Measurements from ENCODE around the gene FAM216B. TPM values are rescaled to one million over a fixed set of nuclear protein-coding genes. Genes with fewer than 3 reads are reported as not detected.
"Not testable (repeated sequence)": the region's sequence is repeated elsewhere in the genome, so short reads cannot be mapped to it uniquely, and the experiment has no call there.

Gene FAM216B
- total RNA-seq, 1 donor from 2014 or later, result not detected

DNA sequence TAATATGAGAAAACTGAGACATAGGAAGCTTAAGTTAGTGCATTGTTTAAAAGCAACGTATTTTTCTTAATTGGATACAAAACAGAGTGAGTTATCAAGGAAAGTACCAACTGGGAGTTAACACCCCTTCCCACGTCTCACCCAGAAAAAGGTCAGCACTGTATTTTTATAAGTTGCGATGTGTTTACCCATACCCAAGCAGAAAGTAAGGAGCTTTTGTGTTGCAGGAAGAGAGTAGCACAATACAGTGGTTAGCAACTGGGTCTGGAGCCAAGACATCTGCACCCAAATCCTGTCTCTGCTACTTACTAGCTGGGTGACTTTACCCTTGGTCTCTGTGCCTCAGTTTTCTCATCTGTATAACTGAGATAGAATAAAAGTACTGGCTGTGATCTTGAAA lies 34.3 kb downstream of the FAM216B start:
- DNase-seq (ENCODE audit: low read depth), result no peak
- TF ChIP-seq, protein P1, sequence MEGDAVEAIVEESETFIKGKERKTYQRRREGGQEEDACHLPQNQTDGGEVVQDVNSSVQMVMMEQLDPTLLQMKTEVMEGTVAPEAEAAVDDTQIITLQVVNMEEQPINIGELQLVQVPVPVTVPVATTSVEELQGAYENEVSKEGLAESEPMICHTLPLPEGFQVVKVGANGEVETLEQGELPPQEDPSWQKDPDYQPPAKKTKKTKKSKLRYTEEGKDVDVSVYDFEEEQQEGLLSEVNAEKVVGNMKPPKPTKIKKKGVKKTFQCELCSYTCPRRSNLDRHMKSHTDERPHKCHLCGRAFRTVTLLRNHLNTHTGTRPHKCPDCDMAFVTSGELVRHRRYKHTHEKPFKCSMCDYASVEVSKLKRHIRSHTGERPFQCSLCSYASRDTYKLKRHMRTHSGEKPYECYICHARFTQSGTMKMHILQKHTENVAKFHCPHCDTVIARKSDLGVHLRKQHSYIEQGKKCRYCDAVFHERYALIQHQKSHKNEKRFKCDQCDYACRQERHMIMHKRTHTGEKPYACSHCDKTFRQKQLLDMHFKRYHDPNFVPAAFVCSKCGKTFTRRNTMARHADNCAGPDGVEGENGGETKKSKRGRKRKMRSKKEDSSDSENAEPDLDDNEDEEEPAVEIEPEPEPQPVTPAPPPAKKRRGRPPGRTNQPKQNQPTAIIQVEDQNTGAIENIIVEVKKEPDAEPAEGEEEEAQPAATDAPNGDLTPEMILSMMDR (IDR thresholded peaks at IDR 0.05; ENCODE audit: insufficient read depth, low read length, poor library complexity, severe bottlenecking), result no peak
- Histone ChIP-seq H3K4me3 (ENCODE audit: low read depth, low read length) (no peak overlapping the region), H3K36me3 (ENCODE audit: control insufficient read depth, insufficient read depth, low read length) (no peaks in the 10 kb centered on the region), H3K27me3 (ENCODE audit: control insufficient read depth, insufficient read depth, low read length) (no peaks in the 10 kb centered on the region)

DNA sequence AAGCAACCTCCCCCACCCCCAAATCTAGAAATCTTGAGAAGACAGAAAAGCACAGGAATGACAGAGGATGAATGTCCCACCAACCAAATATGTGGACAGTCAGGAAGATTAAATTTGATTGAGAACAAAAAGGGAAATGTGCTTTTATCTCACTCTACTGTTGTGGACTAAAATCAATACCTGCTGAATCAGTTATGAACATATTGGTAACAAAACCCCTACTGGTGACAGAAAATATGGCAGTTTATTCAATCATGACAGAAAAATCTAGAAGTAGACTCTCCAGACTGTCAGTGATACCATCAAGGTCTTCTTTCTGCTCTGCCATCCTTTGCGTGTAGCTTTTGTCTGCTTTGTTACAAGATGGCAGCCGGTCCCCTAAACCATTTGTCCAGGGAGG lies 35.2 kb downstream of the FAM216B start:
- TF ChIP-seq, protein P1 (IDR thresholded peaks at IDR 0.05; ENCODE audit: insufficient read depth, low read length, poor library complexity, severe bottlenecking), result no peak
- Histone ChIP-seq H3K4me3 (ENCODE audit: low read depth, low read length) (no peak overlapping the region), H3K27me3 (ENCODE audit: control insufficient read depth, insufficient read depth, low read length) (no peaks in the 10 kb centered on the region), H3K36me3 (ENCODE audit: control insufficient read depth, insufficient read depth, low read length) (no peaks in the 10 kb centered on the region)
- no peak for DNase-seq (ENCODE audit: low read depth)

DNA sequence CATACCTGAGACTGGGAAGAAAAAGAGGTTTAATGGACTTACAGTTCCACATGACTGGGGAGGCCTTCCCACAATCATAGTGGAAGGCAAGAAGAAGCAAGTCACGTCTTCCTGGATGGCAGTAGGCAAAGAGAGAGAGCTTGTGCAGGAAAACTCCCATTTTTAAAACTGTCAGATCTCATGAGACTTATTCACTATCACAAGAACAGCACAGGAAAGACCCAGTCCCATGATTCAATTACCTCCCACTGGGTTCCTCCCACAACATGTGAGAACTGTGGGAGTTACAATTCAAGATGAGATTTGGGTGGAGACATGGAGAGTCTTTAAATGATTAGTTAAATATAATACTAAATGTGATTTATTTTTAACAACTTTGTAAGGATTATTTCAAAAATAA lies 38.3 kb downstream of the FAM216B start:
- not testable (repeated sequence) for H3K36me3 ChIP-seq (ENCODE audit: control insufficient read depth, insufficient read depth, low read length); DNase-seq (ENCODE audit: low read depth); H3K4me3 ChIP-seq (ENCODE audit: low read depth, low read length); H3K27me3 ChIP-seq (ENCODE audit: control insufficient read depth, insufficient read depth, low read length)

DNA sequence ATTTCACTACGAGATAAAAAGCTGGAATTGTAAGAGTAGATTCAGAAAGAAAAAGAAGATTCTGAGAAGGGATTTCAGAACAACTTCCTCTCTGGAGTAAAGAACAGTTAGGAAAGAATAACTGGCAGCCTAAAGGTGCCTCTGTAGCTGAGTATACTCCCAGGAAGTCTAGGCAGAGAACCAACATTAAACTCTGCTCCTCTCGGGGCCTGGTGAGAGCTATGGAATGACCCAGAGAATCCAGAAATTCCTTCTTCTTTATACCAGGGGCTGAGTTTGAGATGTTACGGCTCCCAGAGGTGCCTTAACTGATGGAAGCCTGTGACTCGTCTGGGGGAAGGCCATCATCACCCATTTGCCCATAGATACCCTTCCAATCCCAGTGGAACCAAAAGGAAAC lies 39.1 kb downstream of the FAM216B start:
- no peaks in the 10 kb centered on the region for H3K36me3 ChIP-seq (ENCODE audit: control insufficient read depth, insufficient read depth, low read length)
- DNase-seq (ENCODE audit: low read depth), result no peak
- TF ChIP-seq, protein P1 (IDR thresholded peaks at IDR 0.05; ENCODE audit: insufficient read depth, low read length, poor library complexity, severe bottlenecking), result no peak
- no peak overlapping the region for H3K4me3 ChIP-seq (ENCODE audit: low read depth, low read length)
- no peaks in the 10 kb centered on the region for H3K27me3 ChIP-seq (ENCODE audit: control insufficient read depth, insufficient read depth, low read length)

DNA sequence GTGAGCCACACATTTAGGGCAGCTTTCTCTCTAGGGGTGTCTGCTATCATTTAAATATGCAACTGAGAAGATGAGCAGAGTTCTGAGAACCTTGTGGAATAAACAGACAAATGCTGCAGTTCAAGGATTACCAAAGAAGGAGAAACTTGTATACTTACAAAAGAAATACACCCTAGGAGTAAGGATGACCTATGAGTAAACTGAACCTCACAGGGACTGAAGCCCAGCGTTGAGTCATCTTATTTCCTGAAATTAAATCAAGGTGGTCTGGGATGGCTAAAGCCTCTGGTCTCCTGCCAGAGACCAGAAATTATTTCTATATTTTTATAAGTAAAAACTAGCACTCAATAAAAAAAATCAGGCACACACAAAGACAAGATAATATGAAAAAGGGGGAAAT lies 40.1 kb downstream of the FAM216B start:
- Histone ChIP-seq H3K27me3 (ENCODE audit: control insufficient read depth, insufficient read depth, low read length) (no peaks in the 10 kb centered on the region), H3K36me3 (ENCODE audit: control insufficient read depth, insufficient read depth, low read length) (no peaks in the 10 kb centered on the region), H3K4me3 (ENCODE audit: low read depth, low read length) (no peak overlapping the region)
- TF ChIP-seq, protein P1 (IDR thresholded peaks at IDR 0.05; ENCODE audit: insufficient read depth, low read length, poor library complexity, severe bottlenecking), result no peak
- no peak for DNase-seq (ENCODE audit: low read depth)

DNA sequence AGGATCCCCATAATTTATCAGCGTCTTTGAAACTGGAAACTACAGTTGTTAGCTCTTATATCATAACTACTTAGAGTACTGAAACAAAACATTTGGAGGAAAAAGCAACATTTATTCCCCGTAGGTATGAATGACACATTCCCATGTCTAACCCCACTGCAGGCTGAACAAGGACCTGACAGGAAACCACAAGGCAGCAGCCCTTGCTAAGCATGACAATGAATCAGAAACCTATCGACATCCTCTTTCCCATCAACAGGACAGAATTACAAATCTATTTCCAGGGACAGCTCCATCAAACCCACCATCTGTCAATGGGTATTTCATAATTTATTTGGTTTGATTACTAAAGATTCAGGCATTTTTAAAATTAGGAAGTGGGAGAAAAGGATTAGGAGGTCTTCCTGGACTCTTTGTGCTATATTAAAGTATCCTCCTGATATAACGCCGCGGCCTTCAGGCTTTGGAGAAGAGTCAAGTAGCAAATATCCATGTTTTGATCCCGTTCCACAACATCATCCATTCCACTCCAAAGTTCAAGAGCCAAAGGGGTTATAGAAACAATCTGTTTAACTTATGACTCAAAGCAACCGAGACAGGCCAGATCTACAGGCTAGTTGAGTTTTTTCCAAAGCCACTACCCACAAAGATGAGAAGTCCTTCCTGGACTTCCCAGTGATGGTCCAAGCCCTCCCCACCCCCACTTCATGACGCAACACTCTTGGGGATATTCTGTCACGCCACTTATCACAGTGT lies 51.1 kb downstream of the FAM216B start:
- H3K27me3 ChIP-seq (ENCODE audit: control insufficient read depth, insufficient read depth, low read length), result no peaks in the 10 kb centered on the region
- TF ChIP-seq, protein P1 (IDR thresholded peaks at IDR 0.05; ENCODE audit: insufficient read depth, low read length, poor library complexity, severe bottlenecking), result no peak
- no peak for DNase-seq (ENCODE audit: low read depth)

More for the DNA sequence above, 51.1 kb downstream of the FAM216B start:
- Histone ChIP-seq H3K36me3 (ENCODE audit: control insufficient read depth, insufficient read depth, low read length) (no peaks in the 10 kb centered on the region), H3K4me3 (ENCODE audit: low read depth, low read length) (no peak overlapping the region)

Data from kidney epithelial cell (primary cell).